ENCODE results near the gene ICAM1. TPM values are rescaled to one million over a fixed set of nuclear protein-coding genes. Genes with fewer than 3 reads are reported as not detected.

Gene ICAM1
- total RNA-seq, 1 experiment from 2014 or later, result 23.8 TPM

- Histone ChIP-seq H3K9me3 (ENCODE audit: insufficient read depth, low read depth) (no peaks in the 10 kb centered on the region), H3K9me2 (ENCODE audit: insufficient read depth) (no peaks in the 10 kb centered on the region), H3K4me2 (peak within 1 kb of the TSS; percentile 93), H2AFZ (peak within 1 kb of the TSS; percentile 90), H3K27ac (peak within 1 kb of the TSS; percentile 38), H3K4me3 (peak within 1 kb of the TSS; percentile 96), H3F3A (ENCODE audit: insufficient read depth, low read depth) (peaks cover 51% of the 10 kb centered on the region), H3K36me3 (ENCODE audit: low read depth) (no peaks in the 10 kb centered on the region), H3K79me2 (ENCODE audit: low read depth) (peaks cover 11% of the 10 kb centered on the region; the same call in 1 of the 2 replicates), H4K20me1 (ENCODE audit: insufficient read depth) (no peaks in the 10 kb centered on the region), H3K27me3 (ENCODE audit: insufficient read depth, low read depth) (no peaks in the 10 kb centered on the region), H3K4me1 (replicated peaks; ENCODE audit: insufficient read depth) (peaks cover 14% of the 10 kb centered on the region)
- no TSS peak for BruUV-seq (replicated peaks)
- CTCF ChIA-PET, result interaction anchor here (0.5 to 0.6 kb wide), 2 partner anchors 49 to 290 kb away, joined by 3 to 8 read pairs; no protein-coding TSS in a partner anchor
- POLR2A ChIA-PET (ENCODE audit: unreplicated experiment), result interaction anchor here (1.0 kb wide), 1 partner anchor 45 kb away, joined by 17 read pairs; the partner anchor contains the start of gene ICAM1
- peak; percentile 85 to 87 for DNase-seq
- intact Hi-C loops (cut with micrococcal nuclease; ENCODE audit: unreplicated experiment), result loop anchor here (2.0 kb wide), 1 partner anchor 47 kb away; no protein-coding TSS in a partner anchor
- TF ChIP-seq CTCF (conservative IDR thresholded peaks at IDR 0.05) (no peak), EZH2 (IDR thresholded peaks at IDR 0.05; ENCODE audit: low read depth) (no peak)
Observed at GRCh38 chr19:10315335-10316214, 44.7 kb downstream of the ICAM1 start, which contains the start of gene FDX2. FDX2 (minus strand) TSS chr19:10316015; CDS start chr19:10315996, 19 bp downstream.

GRCh38 chr19:10316229-10317044 lies 45.5 kb downstream of the ICAM1 start:
- ChIA-PET POLR2A (ENCODE audit: unreplicated experiment) (interaction anchor here (0.6 kb wide), 1 partner anchor 64 kb away, joined by 12 read pairs; the partner anchor contains the start of gene TYK2), CTCF (no interaction called here)
- no peaks in the 10 kb centered on the region for H3K9me3 ChIP-seq (ENCODE audit: insufficient read depth, low read depth)
- peak overlapping the region; percentile 93 for H3K4me2 ChIP-seq
- DNase-seq, result no peak
- BruUV-seq (replicated peaks), result TSS peak; percentile 15
- H3K9me2 ChIP-seq (ENCODE audit: insufficient read depth), result no peaks in the 10 kb centered on the region
- peak overlapping the region; percentile 96; the same call in 1 of the 2 replicates for H3K4me3 ChIP-seq
- peaks cover 51% of the 10 kb centered on the region for H3F3A ChIP-seq (ENCODE audit: insufficient read depth, low read depth)
- H3K79me2 ChIP-seq (ENCODE audit: low read depth), result peaks cover 11% of the 10 kb centered on the region; the same call in 1 of the 2 replicates
- TF ChIP-seq EZH2 (IDR thresholded peaks at IDR 0.05; ENCODE audit: low read depth) (no peak), CTCF (conservative IDR thresholded peaks at IDR 0.05) (no peak)
- H3K4me1 ChIP-seq (replicated peaks; ENCODE audit: insufficient read depth), result peaks cover 14% of the 10 kb centered on the region
- no peaks in the 10 kb centered on the region for H3K27me3 ChIP-seq (ENCODE audit: insufficient read depth, low read depth)
- peak overlapping the region; percentile 38 for H3K27ac ChIP-seq
- peak overlapping the region; percentile 90 for H2AFZ ChIP-seq
- no peaks in the 10 kb centered on the region for H4K20me1 ChIP-seq (ENCODE audit: insufficient read depth)
- H3K36me3 ChIP-seq (ENCODE audit: low read depth), result 0 out of 2 replicates have a peak, but pooled peaks cover 3% of the 10 kb centered on the region
- intact Hi-C loops (cut with micrococcal nuclease; ENCODE audit: unreplicated experiment), result no loop called here

Measured in PC-9 (cell line).